Fibroblast of lung (primary cell): ENCODE measurements around the gene DENND4B. TPM values are rescaled to one million over a fixed set of nuclear protein-coding genes. Genes with fewer than 3 reads are reported as not detected.

Experiments used
- DNase-seq, 2 donors: peaks; one replicate each; pipeline versions ENCODE4 v3.0.0 to v3.0.0-alpha.2; 2010; ENCODE audit warnings: low read depth in 2 of 2
- H2AFZ ChIP-seq: 2 replicates; pipeline ENCODE4 v1.5.1; 2012; ENCODE audit warnings: low read length, control low read depth, inconsistent platforms
- H3K27ac ChIP-seq: 2 replicates; pipeline ENCODE4 v1.5.1; 2011; ENCODE audit warnings: low read length, control low read depth; ENCODE audit not compliant: insufficient read depth
- H3K27me3 ChIP-seq: 2 replicates; pipeline ENCODE4 v1.5.1; 2011; ENCODE audit warnings: mild to moderate bottlenecking, low read length; ENCODE audit not compliant: control insufficient read depth, insufficient read depth
- H3K36me3 ChIP-seq: 2 replicates; pipeline ENCODE4 v1.5.1; 2011; ENCODE audit warnings: low read length; ENCODE audit not compliant: control insufficient read depth, insufficient read depth
- H3K4me1 ChIP-seq: 2 replicates; pipeline ENCODE4 v1.5.1; 2011; ENCODE audit warnings: low read length; ENCODE audit not compliant: control insufficient read depth, insufficient read depth; ENCODE audit errors: extremely low read depth
- H3K4me2 ChIP-seq: 2 replicates; pipeline ENCODE4 v1.5.1; 2011; ENCODE audit warnings: low read length, control low read depth; ENCODE audit not compliant: insufficient read depth; ENCODE audit errors: extremely low read depth
- H3K4me3 ChIP-seq, 4 experiments: fragments of 200-600 bp in 1 of 4; sonication (generic) in 1 of 4; replicated peaks in 1 of 4; 2 replicates each; pipeline ENCODE4 v1.5.1; 2011 to 2016; ENCODE audit warnings: low read length in 4 of 4, low read depth in 3 of 4, mild to moderate bottlenecking in 3 of 4, control low read depth in 2 of 4, inconsistent platforms in 1 of 4, mixed read lengths in 1 of 4; ENCODE audit not compliant: insufficient read depth in 1 of 4; ENCODE audit errors: control extremely low read depth in 1 of 4
- H3K79me2 ChIP-seq: 2 replicates; pipeline ENCODE4 v1.5.1; 2012; ENCODE audit warnings: mild to moderate bottlenecking, low read length, inconsistent platforms; ENCODE audit not compliant: control insufficient read depth, insufficient read depth
- H3K9ac ChIP-seq: 2 replicates; pipeline ENCODE4 v1.5.1; 2011; ENCODE audit warnings: mild to moderate bottlenecking, low read length, control low read depth; ENCODE audit not compliant: insufficient read depth
- H3K9me3 ChIP-seq: 2 replicates; pipeline ENCODE4 v1.5.1; 2012; ENCODE audit warnings: low read depth, low read length; ENCODE audit not compliant: control insufficient read depth, insufficient read depth
- H4K20me1 ChIP-seq: 2 replicates; pipeline ENCODE4 v1.5.1; 2011; ENCODE audit warnings: low read length; ENCODE audit not compliant: control insufficient read depth, insufficient read depth; ENCODE audit errors: extremely low read depth
- EZH2 ChIP-seq: IDR thresholded peaks from 2 replicates; pipeline ENCODE4 v1.5.1; 2012; ENCODE audit warnings: low read length, control low read depth, mild to moderate bottlenecking; ENCODE audit errors: missing control alignments
- polyA minus RNA-seq: library from RNA; depleted of rRNA, polyadenylated mRNA; stranded (reverse); fragments of >200 nt; gene quantifications from 2 replicates; pipeline ENCODE4 v1.2.3, GENCODE V29; 2011; ENCODE audit warnings: low replicate concordance
- polyA plus RNA-seq, 2 donors: library from polyadenylated mRNA; depleted of rRNA in 1 of 2; stranded (reverse) in 1 of 2; unstranded in 1 of 2; fragments of >200 nt; gene quantifications; 2 replicates each; pipeline ENCODE4 v1.2.1, GENCODE V29; 2011 to 2012; ENCODE audit warnings: missing spikeins in 1 of 2
- total RNA-seq: library from RNA; depleted of rRNA; stranded (reverse); fragments of >200 nt; gene quantifications from 2 replicates; pipeline ENCODE4 v1.2.1, GENCODE V29; 2014
- TF ChIP-seq, protein P1 (sequence below), 2 donors: IDR thresholded peaks in 1 of 2; conservative IDR thresholded peaks in 1 of 2; 1 replicate in 1 of 2; 2 replicates in 1 of 2; pipeline ENCODE4 v1.5.1; 2011 to 2012; ENCODE audit warnings: low read length in 2 of 2, control low read depth in 1 of 2, inconsistent platforms in 1 of 2, low read depth in 1 of 2, mild to moderate bottlenecking in 1 of 2

The DENND4B gene
- total RNA-seq (13.6 and 17.7 TPM in 2 replicates), polyA plus RNA-seq (9.1 and 15.9 TPM in 2 replicates), polyA minus RNA-seq (48.3 and 58.9 TPM in 2 replicates)
- 12.4 and 16.0 TPM in 2 replicates for polyA plus RNA-seq (2012)

DNA sequence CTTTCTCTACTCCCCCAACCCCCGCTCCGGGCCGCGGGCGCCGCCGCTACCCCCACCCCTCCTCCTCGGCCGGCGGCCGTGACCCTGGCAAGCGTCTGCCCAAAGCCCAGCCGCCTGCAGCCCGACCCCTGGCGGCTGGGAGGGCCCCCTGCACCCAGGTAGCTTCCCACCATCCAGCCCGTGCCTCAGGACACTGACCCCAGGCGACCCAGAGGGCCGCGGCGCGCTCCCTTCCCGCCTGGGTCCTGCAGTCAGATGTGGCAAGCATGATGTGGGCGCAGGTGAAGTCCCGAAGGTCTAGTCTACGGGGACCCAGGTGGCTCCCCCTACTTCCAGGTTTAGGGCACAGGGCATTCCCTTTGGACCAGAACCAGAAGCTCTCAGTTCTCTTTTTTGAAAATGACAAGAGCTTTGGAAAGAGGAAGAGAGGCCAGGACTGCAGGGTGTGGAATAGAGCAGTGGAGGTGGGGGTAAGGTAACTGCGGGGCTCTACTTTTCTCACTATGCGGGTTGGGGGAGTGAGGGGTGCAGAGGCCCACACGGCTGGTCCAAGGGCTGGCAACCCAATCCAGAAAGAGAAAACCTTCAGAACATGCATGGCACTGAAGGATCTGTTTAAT is at the start of gene DENND4B:
TSS of gene DENND4B (minus strand) at position 97 of the 620 bp plus-strand sequence. CDS start 2,344 bp downstream, outside the sequence.
- H3K27me3 ChIP-seq: no peaks in the 10 kb centered on the region
- H3K9me3 ChIP-seq: no peaks in the 10 kb centered on the region
- H3K4me1 ChIP-seq: peaks cover 4% of the 10 kb centered on the region
- H3K4me3 ChIP-seq: peak within 1 kb of the TSS; percentile 66 to 91 (median 84)
- H2AFZ ChIP-seq: peak within 1 kb of the TSS; percentile 52
- peaks cover 15% of the 10 kb centered on the region for H3K79me2 ChIP-seq
- peak within 1 kb of the TSS; percentile 94 for H3K9ac ChIP-seq
- no peaks in the 10 kb centered on the region for H4K20me1 ChIP-seq
- H3K36me3 ChIP-seq: peaks cover 18% of the 10 kb centered on the region
- peak within 1 kb of the TSS; percentile 94 for H3K27ac ChIP-seq
- peak; percentile 64 to 73 for DNase-seq
- TF ChIP-seq, protein P1, sequence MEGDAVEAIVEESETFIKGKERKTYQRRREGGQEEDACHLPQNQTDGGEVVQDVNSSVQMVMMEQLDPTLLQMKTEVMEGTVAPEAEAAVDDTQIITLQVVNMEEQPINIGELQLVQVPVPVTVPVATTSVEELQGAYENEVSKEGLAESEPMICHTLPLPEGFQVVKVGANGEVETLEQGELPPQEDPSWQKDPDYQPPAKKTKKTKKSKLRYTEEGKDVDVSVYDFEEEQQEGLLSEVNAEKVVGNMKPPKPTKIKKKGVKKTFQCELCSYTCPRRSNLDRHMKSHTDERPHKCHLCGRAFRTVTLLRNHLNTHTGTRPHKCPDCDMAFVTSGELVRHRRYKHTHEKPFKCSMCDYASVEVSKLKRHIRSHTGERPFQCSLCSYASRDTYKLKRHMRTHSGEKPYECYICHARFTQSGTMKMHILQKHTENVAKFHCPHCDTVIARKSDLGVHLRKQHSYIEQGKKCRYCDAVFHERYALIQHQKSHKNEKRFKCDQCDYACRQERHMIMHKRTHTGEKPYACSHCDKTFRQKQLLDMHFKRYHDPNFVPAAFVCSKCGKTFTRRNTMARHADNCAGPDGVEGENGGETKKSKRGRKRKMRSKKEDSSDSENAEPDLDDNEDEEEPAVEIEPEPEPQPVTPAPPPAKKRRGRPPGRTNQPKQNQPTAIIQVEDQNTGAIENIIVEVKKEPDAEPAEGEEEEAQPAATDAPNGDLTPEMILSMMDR (conservative IDR thresholded peaks at IDR 0.05 in 1 of 2, IDR thresholded peaks at IDR 0.05 in 1 of 2; ENCODE audit: low read depth in 1 of 2, low read length in 2 of 2): peak; percentile 75 to 80
- no peak for TF ChIP-seq EZH2
- peak within 1 kb of the TSS; percentile 99 for H3K4me2 ChIP-seq

DNA sequence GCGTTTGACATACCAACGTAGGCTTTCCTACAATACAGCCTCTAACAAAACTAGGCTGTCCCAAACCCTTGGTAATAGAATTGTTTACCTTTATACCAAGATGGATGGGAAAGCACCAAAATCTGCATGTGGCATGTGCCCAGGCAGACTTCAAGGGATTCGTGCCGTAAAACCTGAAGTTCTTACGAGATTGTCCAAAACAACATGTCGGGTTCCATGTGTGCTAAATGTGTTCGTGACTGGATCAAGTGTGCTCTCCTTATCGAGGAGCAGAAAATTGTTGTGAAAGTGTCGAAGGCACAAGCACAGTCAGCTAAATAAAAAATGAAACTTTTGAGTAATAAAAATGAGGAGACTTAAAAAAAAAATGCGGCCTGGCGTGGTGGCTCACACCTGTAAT is 49.1 kb upstream of the DENND4B start:
- Histone ChIP-seq H3K27me3 (no peaks in the 10 kb centered on the region), H3K4me1 (peaks cover 4% of the 10 kb centered on the region), H3K4me3 (no peak overlapping the region), H3K9ac (no peak overlapping the region), H3K36me3 (peaks cover 9% of the 10 kb centered on the region), H3K27ac (no peak overlapping the region), H2AFZ (no peak overlapping the region), H3K4me2 (no peak overlapping the region), H4K20me1 (no peaks in the 10 kb centered on the region), H3K9me3 (no peaks in the 10 kb centered on the region), H3K79me2 (peaks cover 18% of the 10 kb centered on the region)
- TF ChIP-seq, protein P1 (conservative IDR thresholded peaks at IDR 0.05 in 1 of 2, IDR thresholded peaks at IDR 0.05 in 1 of 2; ENCODE audit: low read depth in 1 of 2, low read length in 2 of 2): no peak
- TF ChIP-seq EZH2: no peak
- DNase-seq: no peak

DNA sequence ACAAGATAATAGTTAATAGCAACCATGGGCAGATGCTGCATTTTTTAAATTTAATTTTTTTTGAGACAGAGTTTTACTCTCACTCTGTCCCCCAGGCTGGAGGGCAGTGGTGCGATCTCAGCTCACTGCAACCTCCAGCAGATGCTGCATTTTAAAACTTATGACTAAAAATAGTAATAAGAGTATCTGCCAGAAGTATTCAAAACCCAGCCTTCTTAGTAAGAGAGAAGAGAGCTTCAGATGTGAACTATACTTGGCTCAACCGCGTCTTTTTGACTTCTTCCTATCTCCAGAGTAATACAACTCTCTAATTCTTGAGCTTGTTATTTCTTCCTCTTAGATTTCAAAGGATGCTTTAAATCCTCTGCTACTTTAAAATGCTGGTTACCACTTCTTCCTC is 48.7 kb upstream of the DENND4B start:
- TF ChIP-seq EZH2: no peak
- TF ChIP-seq, protein P1 (conservative IDR thresholded peaks at IDR 0.05 in 1 of 2, IDR thresholded peaks at IDR 0.05 in 1 of 2; ENCODE audit: low read depth in 1 of 2, low read length in 2 of 2): no peak
- Histone ChIP-seq H4K20me1 (no peaks in the 10 kb centered on the region), H2AFZ (no peak overlapping the region), H3K4me1 (peaks cover 4% of the 10 kb centered on the region), H3K4me3 (no peak overlapping the region), H3K36me3 (peaks cover 9% of the 10 kb centered on the region), H3K27ac (no peak overlapping the region), H3K4me2 (no peak overlapping the region), H3K9me3 (no peaks in the 10 kb centered on the region), H3K79me2 (peaks cover 19% of the 10 kb centered on the region), H3K27me3 (no peaks in the 10 kb centered on the region), H3K9ac (no peak overlapping the region)
- no peak for DNase-seq
